Thyroid gland (tissue), 4 donors: ENCODE results near the gene LYPD3.

Experiments
- POLR2A ChIP-seq, 2 donors: fragments of 450-650 bp; IDR thresholded peaks; one replicate each; pipeline ENCODE4 v1.6.1; 2017; ENCODE audit warnings: antibody characterized with exemption in 2 of 2, mild to moderate bottlenecking in 2 of 2, moderate library complexity in 1 of 2
- TF ChIP-seq, protein P1 (sequence below), 6 experiments: fragments of 200-600 bp in 3 of 6; fragments of 450-650 bp in 3 of 6; sonication (generic) in 3 of 6; IDR thresholded peaks; one replicate each; pipeline ENCODE4 v1.5.1; 2016 to 2019; ENCODE audit warnings: antibody characterized with exemption in 6 of 6, mild to moderate bottlenecking in 2 of 6, inconsistent platforms in 1 of 6, moderate library complexity in 1 of 6

- TF ChIP-seq, protein P1, sequence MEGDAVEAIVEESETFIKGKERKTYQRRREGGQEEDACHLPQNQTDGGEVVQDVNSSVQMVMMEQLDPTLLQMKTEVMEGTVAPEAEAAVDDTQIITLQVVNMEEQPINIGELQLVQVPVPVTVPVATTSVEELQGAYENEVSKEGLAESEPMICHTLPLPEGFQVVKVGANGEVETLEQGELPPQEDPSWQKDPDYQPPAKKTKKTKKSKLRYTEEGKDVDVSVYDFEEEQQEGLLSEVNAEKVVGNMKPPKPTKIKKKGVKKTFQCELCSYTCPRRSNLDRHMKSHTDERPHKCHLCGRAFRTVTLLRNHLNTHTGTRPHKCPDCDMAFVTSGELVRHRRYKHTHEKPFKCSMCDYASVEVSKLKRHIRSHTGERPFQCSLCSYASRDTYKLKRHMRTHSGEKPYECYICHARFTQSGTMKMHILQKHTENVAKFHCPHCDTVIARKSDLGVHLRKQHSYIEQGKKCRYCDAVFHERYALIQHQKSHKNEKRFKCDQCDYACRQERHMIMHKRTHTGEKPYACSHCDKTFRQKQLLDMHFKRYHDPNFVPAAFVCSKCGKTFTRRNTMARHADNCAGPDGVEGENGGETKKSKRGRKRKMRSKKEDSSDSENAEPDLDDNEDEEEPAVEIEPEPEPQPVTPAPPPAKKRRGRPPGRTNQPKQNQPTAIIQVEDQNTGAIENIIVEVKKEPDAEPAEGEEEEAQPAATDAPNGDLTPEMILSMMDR (IDR thresholded peaks at IDR 0.05) = no peak
- no peak for TF ChIP-seq POLR2A (IDR thresholded peaks at IDR 0.05)
Measured at GRCh38 chr19:43511324-43511723, 45.9 kb upstream of the LYPD3 start.
